ENCODE data around the gene CFAP46. TPM values are rescaled to one million over a fixed set of nuclear protein-coding genes. Genes with fewer than 3 reads are reported as not detected.

CFAP46 gene
- total and polyA plus RNA-seq, 3 experiments from 2014 or later, result 0.09 TPM; not detected in 2

DNA sequence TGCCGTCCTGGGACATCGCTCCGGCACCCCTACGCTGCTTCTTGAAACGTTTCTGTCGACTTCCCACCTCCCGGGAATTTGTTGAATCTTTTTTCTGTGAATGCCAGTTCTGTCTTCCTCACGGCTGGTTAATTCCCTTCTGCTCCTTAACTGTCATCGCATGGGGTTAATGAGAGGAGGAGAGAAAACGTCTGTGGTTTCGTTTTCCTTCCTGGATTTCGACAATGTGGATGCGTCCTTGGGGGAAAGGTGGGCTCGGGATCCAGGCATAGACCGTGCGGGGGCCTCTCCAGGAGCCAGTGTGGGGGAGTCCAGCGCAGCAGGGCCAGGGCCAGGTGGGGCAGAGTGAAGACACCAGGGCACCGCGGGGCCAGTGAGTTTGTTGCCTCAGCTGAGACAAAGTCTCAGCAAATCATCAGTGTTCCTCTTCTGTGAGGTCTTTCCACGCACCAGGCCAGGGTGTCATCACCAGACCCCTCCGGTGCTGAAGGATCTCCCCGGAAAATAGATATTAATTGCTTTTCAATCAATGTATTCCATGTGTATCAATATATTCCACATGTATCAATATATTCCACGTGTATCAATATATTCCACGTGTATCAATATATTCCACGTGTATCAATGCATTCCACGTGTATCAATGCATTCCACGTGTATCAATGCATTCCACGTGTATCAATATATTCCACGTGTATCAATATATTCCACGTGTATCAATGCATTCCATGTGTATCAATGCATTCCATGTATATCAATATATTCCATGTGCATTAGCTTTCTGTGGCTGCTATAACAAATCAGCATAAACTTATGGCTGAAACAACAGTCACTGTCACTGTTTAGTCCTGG is 33.7 kb upstream of the CFAP46 start:
- no peaks in the 10 kb centered on the region for H3K4me1 Mint-ChIP-seq

DNA sequence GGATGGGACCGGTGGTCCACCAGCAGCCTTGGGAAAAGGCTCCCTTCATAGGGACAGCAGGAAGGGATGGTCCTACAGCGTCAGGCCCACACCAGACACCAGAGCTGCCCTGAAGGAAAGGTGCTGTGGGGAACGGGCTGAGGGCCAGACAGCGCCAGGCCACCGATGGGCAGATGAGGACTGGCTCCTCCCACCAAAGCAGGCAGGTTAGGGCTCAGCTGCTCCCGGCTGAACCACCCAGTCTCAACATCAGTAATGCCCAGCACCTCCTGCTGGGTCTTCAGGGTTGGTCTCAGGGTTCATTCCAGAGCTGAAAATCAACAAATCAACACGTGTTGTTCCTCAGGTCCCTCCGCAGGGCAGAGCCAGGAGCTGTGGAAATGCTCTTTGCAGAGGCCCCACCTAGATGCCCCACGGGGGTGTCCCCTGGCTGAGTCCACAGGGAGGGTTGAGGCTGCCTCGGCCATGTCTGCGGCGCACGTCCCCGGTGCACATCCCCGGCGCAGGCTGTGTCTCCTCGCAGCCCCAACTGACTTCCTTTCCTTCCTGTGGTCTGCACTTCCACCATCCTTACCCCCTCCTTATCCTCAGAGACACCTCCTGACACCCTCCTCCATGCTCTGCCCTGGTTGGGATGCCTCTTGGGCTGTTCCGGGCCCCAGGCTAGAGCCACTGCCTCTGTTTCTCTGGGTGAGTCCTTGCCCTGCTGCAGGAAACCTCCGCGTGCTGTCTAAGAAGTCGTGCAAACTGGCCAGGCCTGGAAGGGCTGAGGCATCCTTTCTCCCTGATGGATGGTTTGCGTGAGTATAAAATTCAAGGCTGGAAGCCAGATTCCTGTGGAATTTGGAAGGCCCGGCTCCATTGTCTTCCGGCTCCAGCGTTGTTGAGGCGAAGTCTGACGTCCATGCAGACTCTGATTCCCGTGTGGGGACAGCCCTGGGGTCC is 32.8 kb upstream of the CFAP46 start:
- POLR2A ChIA-PET, result no interaction called here

More for the DNA sequence above, 33.7 kb upstream of the CFAP46 start:
- DNase-seq, result peak in 1 of 5 donors; percentile 30
- no peaks in the 10 kb centered on the region for H3K27me3 ChIP-seq (ENCODE audit: insufficient read depth, low read length, poor library complexity, severe bottlenecking)
- peaks cover 1 to 27% of the 10 kb centered on the region in 2 donors for H3K27me3 Mint-ChIP-seq
- no peak overlapping the region for H3K4me3 Mint-ChIP-seq
- H3K4me1 ChIP-seq (ENCODE audit: insufficient read depth, low read length), result no peaks in the 10 kb centered on the region
- no peaks in the 10 kb centered on the region for H3K9me3 ChIP-seq (ENCODE audit: low read length)
- H3K36me3 Mint-ChIP-seq, result no peaks in the 10 kb centered on the region
- peaks cover 0 to 3% (median 0%) of the 10 kb centered on the region in 5 donors for H3K9me3 Mint-ChIP-seq
- H3K27ac ChIP-seq (ENCODE audit: low read depth, low read length), result no peak overlapping the region
- ChIA-PET POLR2A (no interaction called here), CTCF (no interaction called here)
- H3K36me3 ChIP-seq (ENCODE audit: insufficient read depth, low read length), result no peaks in the 10 kb centered on the region
- H3K27ac Mint-ChIP-seq, result no peak overlapping the region
- H3K4me3 ChIP-seq (ENCODE audit: low read length), result no peak overlapping the region

DNA sequence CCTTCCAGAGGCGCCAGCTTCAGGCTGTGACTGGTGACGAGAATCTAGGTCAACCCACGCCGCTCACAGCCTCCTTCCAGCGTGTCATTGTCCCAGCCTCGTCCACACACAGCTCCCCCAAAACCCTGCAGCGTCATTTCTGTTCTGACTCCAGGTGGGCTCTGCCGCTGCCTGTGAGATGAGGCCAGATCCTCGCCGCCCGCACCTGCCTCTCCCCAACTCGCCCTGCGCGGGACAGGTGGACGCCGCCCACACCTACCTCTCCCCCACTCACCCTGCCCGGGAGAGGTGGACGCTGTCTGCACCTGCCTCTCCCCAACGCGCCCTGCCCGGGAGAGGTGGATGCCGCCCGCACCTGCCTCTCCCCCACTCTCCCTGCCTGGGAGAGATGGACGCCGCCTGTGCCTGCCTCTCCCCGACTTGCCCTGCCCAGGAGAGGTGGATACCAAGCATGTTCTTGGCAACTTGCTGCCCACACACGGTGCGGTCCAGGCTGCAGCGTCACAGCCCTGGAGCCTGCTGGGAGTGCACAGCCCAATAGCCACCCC is 32.0 kb upstream of the CFAP46 start:
- peaks cover 0 to 6% (median 3%) of the 10 kb centered on the region in 5 donors for H3K9me3 Mint-ChIP-seq
- no peaks in the 10 kb centered on the region for H3K4me1 Mint-ChIP-seq
- H3K27me3 Mint-ChIP-seq, result peaks cover 3 to 27% of the 10 kb centered on the region in 2 donors
- H3K27ac Mint-ChIP-seq, result no peak overlapping the region
- no peak overlapping the region for H3K4me3 Mint-ChIP-seq
- H3K9me3 ChIP-seq (ENCODE audit: low read length), result no peaks in the 10 kb centered on the region
- no peaks in the 10 kb centered on the region for H3K4me1 ChIP-seq (ENCODE audit: insufficient read depth, low read length)
- CTCF ChIA-PET, result no interaction called here
- no peak overlapping the region for H3K27ac ChIP-seq (ENCODE audit: low read depth, low read length)
- POLR2A ChIA-PET, result no interaction called here
- H3K36me3 Mint-ChIP-seq, result no peaks in the 10 kb centered on the region
- no peaks in the 10 kb centered on the region for H3K36me3 ChIP-seq (ENCODE audit: insufficient read depth, low read length)
- no peaks in the 10 kb centered on the region for H3K27me3 ChIP-seq (ENCODE audit: insufficient read depth, low read length, poor library complexity, severe bottlenecking)
- peak in 1 of 5 donors; percentile 32 for DNase-seq
- H3K4me3 ChIP-seq (ENCODE audit: low read length), result no peak overlapping the region

More for the DNA sequence above, 32.8 kb upstream of the CFAP46 start:
- Histone ChIP-seq H3K9me3 (ENCODE audit: low read length) (no peaks in the 10 kb centered on the region), H3K27ac (ENCODE audit: low read depth, low read length) (no peak overlapping the region), H3K4me1 (ENCODE audit: insufficient read depth, low read length) (no peaks in the 10 kb centered on the region), H3K36me3 (ENCODE audit: insufficient read depth, low read length) (no peaks in the 10 kb centered on the region), H3K27me3 (ENCODE audit: insufficient read depth, low read length, poor library complexity, severe bottlenecking) (no peaks in the 10 kb centered on the region), H3K4me3 (ENCODE audit: low read length) (no peak overlapping the region)
- no peak overlapping the region for H3K27ac Mint-ChIP-seq
- no peaks in the 10 kb centered on the region for H3K36me3 Mint-ChIP-seq
- no peak overlapping the region for H3K4me3 Mint-ChIP-seq
- peaks cover 1 to 27% of the 10 kb centered on the region in 2 donors for H3K27me3 Mint-ChIP-seq
- H3K9me3 Mint-ChIP-seq, result peaks cover 0 to 5% (median 2%) of the 10 kb centered on the region in 5 donors
- DNase-seq, result peak in 1 of 5 donors; percentile 47
- H3K4me1 Mint-ChIP-seq, result no peaks in the 10 kb centered on the region
- CTCF ChIA-PET, result no interaction called here

DNA sequence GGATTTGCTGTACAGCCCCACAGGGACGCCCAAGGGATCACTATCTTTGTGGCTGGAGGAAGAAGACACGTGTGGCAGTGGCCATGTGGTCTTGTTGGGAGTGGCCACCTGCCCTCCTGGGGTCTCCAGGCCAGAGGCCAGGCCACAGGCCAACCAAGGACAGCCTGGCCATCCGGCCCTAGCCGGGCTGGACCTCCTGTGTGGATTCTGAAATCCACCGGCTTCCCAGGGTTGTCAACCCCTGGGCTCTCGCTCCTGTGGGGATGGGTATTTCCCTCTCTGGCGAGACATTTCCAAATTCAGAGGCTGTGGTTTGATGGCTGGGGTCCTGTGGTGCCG is 31.5 kb upstream of the CFAP46 start:
- H3K27ac Mint-ChIP-seq, result no peak overlapping the region
- Histone ChIP-seq H3K4me1 (ENCODE audit: insufficient read depth, low read length) (no peaks in the 10 kb centered on the region), H3K4me3 (ENCODE audit: low read length) (no peak overlapping the region), H3K27ac (ENCODE audit: low read depth, low read length) (no peak overlapping the region), H3K36me3 (ENCODE audit: insufficient read depth, low read length) (no peaks in the 10 kb centered on the region), H3K27me3 (ENCODE audit: insufficient read depth, low read length, poor library complexity, severe bottlenecking) (no peaks in the 10 kb centered on the region), H3K9me3 (ENCODE audit: low read length) (no peaks in the 10 kb centered on the region)
- ChIA-PET POLR2A (no interaction called here), CTCF (no interaction called here)
- H3K9me3 Mint-ChIP-seq, result peaks cover 0 to 6% (median 3%) of the 10 kb centered on the region in 5 donors
- peaks cover 3 to 31% of the 10 kb centered on the region in 2 donors for H3K27me3 Mint-ChIP-seq
- H3K4me1 Mint-ChIP-seq, result no peaks in the 10 kb centered on the region
- H3K36me3 Mint-ChIP-seq, result no peaks in the 10 kb centered on the region
- DNase-seq, result peak in 1 of 5 donors; percentile 30
- no peak overlapping the region for H3K4me3 Mint-ChIP-seq

DNA sequence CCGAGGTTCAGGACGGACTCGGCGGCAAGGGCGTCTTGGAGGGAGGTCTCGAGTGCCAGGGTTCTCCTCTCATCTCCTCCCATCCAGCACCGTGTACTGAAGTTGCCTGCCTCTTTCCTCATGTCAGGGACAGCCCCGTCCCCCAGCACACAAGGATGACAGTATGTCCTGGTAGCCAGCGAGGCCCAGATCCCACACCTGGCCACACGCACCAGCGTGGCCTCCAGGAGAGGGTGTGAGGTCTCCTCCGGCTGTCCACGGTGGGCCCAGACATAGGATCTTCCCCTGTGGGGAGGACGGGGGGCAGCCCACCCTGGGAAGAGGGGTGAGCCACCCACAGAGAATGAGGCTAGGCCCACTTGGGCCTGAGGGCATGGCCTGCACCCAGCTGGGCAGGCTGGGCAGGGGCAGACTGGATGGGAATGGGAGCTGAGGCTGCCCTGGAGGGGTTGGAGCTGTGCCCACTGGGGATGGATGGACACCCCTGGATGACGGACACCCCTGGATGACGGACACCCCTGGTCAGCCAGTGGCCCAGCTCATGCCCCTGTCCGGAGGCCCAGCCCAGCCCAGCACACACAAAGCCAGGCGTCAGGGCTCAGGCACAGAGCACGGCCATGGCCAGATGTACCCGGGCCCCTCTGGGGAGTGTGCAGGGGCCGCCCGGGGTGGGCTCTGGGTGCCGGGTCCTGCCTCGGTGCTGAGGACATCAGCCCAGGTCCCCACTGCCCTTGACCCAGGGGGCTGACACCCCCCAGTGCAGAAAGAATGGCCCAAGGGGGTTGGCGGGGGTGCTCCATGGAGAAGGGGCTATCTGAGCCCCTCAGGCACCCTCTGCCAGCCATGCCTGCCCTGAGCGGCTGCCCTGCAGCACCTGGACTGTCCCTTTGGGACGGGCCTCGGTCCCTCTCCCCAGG is 30.9 kb upstream of the CFAP46 start:
- Histone ChIP-seq H3K9me3 (ENCODE audit: low read length) (no peaks in the 10 kb centered on the region), H3K27ac (ENCODE audit: low read depth, low read length) (no peak overlapping the region), H3K27me3 (ENCODE audit: insufficient read depth, low read length, poor library complexity, severe bottlenecking) (no peaks in the 10 kb centered on the region), H3K4me1 (ENCODE audit: insufficient read depth, low read length) (no peaks in the 10 kb centered on the region), H3K4me3 (ENCODE audit: low read length) (no peak overlapping the region), H3K36me3 (ENCODE audit: insufficient read depth, low read length) (no peaks in the 10 kb centered on the region)
- CTCF ChIA-PET, result no interaction called here
- Mint-ChIP-seq H3K27ac (no peak overlapping the region), H3K4me3 (no peak overlapping the region), H3K4me1 (no peaks in the 10 kb centered on the region), H3K36me3 (no peaks in the 10 kb centered on the region), H3K27me3 (peaks cover 3 to 34% of the 10 kb centered on the region in 2 donors), H3K9me3 (peaks cover 0 to 6% (median 3%) of the 10 kb centered on the region in 5 donors)
- POLR2A ChIA-PET, result no interaction called here
- DNase-seq, result peak in 1 of 5 donors; percentile 42

DNA sequence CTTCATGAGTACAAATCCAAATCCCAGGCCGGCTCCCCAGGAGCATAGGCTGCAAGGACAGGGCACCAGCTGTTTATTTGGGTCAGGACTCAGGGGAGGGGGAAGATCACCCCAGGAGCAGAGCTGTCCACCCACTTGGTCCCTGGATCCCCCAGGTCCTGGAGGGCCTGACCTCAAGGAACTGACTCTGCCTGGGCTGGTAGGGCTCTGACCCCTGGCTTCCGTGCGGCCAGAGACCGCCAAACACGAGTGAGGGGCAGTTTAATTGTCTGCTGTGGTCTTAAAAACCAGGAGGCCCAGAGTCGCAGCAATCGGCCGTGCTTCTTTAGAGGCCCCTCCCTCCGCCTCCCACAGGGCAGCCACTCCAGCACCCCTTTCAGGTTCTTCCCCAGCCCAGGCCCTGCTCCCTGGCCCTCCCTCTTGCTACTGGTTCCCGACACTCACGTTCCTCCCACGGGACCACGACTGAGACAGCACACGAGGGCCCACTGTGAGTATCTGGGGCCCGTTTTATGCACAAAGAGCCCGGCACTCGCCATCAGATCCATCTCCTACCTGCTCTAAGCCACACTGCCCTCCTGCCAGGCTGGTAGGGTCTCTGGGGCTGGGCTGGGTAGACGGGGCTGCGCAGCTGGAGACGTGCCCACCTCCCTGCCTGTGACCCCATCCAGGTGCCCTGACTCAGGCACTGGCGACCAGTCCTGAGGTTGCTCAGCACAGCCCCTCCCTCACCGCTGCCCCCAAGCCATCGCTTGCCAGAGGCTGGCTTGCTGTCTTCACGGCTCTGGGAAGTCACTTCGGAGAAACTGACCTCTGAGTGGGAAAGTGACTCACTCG is 30.0 kb upstream of the CFAP46 start:
- no peaks in the 10 kb centered on the region for H3K36me3 ChIP-seq (ENCODE audit: insufficient read depth, low read length)
- peaks cover 0 to 6% (median 3%) of the 10 kb centered on the region in 5 donors for H3K9me3 Mint-ChIP-seq
- H3K27me3 Mint-ChIP-seq, result peaks cover 3 to 35% of the 10 kb centered on the region in 2 donors
- H3K27me3 ChIP-seq (ENCODE audit: insufficient read depth, low read length, poor library complexity, severe bottlenecking), result no peaks in the 10 kb centered on the region
- ChIA-PET POLR2A (no interaction called here), CTCF (no interaction called here)
- H3K4me1 ChIP-seq (ENCODE audit: insufficient read depth, low read length), result no peaks in the 10 kb centered on the region
- H3K27ac Mint-ChIP-seq, result no peak overlapping the region
- H3K36me3 Mint-ChIP-seq, result no peaks in the 10 kb centered on the region
- no peak overlapping the region for H3K4me3 ChIP-seq (ENCODE audit: low read length)
- no peaks in the 10 kb centered on the region for H3K4me1 Mint-ChIP-seq
- no peaks in the 10 kb centered on the region for H3K9me3 ChIP-seq (ENCODE audit: low read length)
- no peak overlapping the region for H3K4me3 Mint-ChIP-seq
- no peak overlapping the region for H3K27ac ChIP-seq (ENCODE audit: low read depth, low read length)
- peak in 1 of 5 donors; percentile 34 for DNase-seq

All from CD8-positive, alpha-beta memory T cell (primary cell).